NB4 (cell line): ENCODE results near the gene SRRM2.

Source experiments
- DNase-seq: peaks from one replicate; pipeline ENCODE4 v3.0.0; 2010; ENCODE audit warnings: low read depth
- H3K4me3 ChIP-seq: one replicate; pipeline ENCODE4 v1.5.1; 2011; ENCODE audit warnings: mild to moderate bottlenecking, low read depth, low read length, moderate library complexity
- MYC ChIP-seq: IDR thresholded peaks from 2 replicates; pipeline ENCODE4 v1.6.1; 2011; ENCODE audit warnings: low read depth, low read length
- POLR2A ChIP-seq: IDR thresholded peaks from 2 replicates; pipeline ENCODE4 v1.6.1; 2011; ENCODE audit warnings: mild to moderate bottlenecking; ENCODE audit not compliant: insufficient read length; ENCODE audit errors: extremely low read depth
- TF ChIP-seq, protein P1 (sequence below): IDR thresholded peaks from one replicate; pipeline ENCODE4 v1.5.1; 2012; ENCODE audit warnings: low read depth, low read length
- TF ChIP-seq, protein P2 (sequence below): IDR thresholded peaks from 2 replicates; pipeline ENCODE4 v1.6.1; 2011; ENCODE audit warnings: low read depth, low read length

The SRRM2 gene

DNA sequence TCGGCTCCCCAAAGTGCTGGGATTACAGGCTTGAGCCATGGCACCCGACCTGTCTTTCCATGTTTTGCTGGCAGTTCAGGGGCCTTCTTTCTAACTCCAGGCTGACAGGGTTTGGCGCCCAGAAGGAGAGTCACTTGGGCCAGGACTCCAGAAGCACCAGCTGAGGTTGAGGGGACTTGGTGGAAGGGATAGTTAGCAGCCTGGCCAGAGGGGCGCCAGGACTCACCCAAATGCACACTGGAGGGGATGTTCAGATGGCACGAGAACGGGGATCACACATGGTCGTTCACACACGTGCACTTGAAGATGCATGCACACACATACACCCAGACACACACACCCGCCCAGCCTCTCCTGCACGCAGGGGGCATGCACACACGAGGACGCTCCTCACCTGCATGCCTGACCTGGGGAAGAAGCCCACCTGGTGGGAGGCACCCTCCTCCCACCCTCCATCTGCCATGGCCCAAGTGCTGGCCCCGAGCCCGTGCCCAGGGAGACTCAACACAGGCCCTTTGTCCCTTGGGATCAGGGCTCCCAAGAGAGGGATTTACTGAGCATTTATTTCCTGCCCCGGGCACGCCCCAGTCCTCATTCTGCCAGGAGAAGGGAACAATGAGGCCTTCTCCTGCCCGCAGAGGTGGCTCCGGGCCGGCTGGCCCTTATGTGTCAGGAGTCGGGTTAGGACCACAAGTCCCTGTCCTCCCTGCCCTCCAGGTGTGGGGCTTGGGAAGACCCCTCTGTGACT lies 62.3 kb downstream of the SRRM2 start:
- H3K4me3 ChIP-seq, result no peak overlapping the region
- DNase-seq, result no peak
- TF ChIP-seq, protein P1, sequence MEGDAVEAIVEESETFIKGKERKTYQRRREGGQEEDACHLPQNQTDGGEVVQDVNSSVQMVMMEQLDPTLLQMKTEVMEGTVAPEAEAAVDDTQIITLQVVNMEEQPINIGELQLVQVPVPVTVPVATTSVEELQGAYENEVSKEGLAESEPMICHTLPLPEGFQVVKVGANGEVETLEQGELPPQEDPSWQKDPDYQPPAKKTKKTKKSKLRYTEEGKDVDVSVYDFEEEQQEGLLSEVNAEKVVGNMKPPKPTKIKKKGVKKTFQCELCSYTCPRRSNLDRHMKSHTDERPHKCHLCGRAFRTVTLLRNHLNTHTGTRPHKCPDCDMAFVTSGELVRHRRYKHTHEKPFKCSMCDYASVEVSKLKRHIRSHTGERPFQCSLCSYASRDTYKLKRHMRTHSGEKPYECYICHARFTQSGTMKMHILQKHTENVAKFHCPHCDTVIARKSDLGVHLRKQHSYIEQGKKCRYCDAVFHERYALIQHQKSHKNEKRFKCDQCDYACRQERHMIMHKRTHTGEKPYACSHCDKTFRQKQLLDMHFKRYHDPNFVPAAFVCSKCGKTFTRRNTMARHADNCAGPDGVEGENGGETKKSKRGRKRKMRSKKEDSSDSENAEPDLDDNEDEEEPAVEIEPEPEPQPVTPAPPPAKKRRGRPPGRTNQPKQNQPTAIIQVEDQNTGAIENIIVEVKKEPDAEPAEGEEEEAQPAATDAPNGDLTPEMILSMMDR, result no peak
- TF ChIP-seq, protein P2, sequence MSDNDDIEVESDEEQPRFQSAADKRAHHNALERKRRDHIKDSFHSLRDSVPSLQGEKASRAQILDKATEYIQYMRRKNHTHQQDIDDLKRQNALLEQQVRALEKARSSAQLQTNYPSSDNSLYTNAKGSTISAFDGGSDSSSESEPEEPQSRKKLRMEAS, result no peak
- TF ChIP-seq MYC (no peak), POLR2A (no peak)

DNA sequence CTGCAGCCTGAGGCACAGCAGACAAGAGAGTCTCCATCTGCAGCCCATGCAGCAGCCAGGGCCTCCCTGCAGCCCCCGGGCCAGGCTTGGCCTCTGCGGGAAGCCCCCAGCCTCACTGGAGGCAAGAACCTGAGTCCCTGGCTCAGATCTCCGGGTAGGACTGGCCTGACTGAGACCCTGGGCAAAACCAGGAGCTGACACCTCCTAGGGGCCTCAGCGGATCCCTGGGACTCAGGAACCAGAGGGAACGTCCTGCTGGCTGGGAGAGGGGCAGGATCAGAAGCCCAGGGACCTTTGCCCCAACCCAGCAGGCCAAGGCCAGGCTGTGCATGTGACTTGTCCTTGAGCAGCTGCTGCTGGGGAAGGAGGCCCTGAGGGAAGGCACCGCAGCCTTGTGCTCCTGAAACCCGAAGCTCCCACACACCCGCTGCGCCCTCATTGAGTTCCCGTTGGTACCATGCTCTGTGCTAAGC lies 62.9 kb downstream of the SRRM2 start:
- H3K4me3 ChIP-seq, result no peak overlapping the region
- TF ChIP-seq POLR2A (no peak), MYC (no peak)
- TF ChIP-seq, protein P2, result no peak
- TF ChIP-seq, protein P1, result no peak
- DNase-seq, result no peak

DNA sequence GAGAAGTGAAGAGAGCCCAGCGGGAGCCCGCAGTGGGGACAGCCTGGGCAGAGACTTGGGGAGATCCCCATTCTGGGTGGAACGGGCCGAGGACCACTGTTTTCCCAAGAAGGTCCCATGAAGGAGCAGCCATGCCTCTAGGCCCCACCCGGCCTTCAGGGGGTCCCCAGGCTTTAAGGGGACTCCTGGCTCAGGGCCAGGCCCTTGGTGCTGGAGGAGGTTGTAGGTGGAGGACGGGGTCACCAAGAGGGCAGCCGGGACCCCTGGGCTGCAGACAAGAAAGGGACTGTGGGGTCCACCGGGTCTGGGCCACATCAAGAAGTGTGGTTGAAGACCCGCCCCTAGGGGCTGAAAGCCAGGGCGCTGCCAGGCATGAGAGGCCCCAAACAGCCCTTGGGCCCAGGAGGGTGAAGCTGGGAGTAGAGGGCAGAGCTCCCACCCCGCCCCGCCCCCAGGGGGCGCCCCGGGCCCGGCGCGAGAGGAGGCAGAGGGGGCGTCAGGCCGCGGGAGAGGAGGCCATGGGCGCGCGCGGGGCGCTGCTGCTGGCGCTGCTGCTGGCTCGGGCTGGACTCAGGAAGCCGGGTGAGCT lies 64.4 kb downstream of the SRRM2 start, which contains the start of gene PRSS21:
Gene PRSS21 (plus strand): TSS at position 487 of the 589 bp plus-strand sequence. CDS start 32 bp downstream, at position 519.
- peak within 1 kb of the TSS; percentile 69 for H3K4me3 ChIP-seq
- peak; percentile 76 for DNase-seq
- TF ChIP-seq, protein P1, result peak; percentile 35
- TF ChIP-seq POLR2A, result no peak

DNA sequence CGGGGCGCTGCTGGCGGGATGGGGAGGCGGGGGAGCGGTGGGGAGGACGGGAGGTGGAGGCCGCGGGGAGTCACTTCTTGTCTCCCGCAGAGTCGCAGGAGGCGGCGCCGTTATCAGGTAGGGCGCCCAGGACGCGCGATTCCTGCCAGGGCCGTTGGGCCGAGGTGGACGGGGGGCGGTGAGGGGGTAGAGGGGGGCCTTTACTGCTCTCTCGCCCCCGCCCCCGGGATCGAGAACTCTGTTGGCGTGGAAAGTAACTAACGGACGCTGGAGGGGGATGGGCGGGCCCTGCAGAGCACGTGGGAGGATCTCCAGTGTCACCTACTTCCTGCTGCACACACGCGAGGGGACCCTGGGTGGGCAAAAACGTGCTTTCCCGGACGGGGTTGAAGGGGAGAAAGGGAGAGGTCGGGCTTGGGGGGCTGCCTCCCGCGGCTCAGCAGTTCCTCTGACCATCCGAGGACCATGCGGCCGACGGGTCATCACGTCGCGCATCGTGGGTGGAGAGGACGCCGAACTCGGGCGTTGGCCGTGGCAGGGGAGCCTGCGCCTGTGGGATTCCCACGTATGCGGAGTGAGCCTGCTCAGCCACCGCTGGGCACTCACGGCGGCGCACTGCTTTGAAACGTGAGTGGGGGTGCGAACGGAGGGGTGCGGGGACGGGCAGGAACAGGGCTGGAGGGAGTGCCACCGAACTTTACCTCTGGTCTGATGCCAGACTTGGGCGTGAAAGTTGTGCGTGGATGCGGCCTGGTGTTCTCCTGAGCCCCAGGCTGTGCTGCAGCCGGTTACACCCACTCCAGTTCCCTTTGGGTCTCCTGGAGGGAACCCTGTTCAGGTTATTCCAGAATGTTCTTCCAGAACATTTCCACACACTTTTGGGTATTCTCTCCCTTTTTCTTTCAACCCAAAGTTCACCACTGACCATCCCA lies 65.2 kb downstream of the SRRM2 start:
- DNase-seq, result no peak
- TF ChIP-seq, protein P1, result no peak
- TF ChIP-seq MYC, result peak; percentile 93
- TF ChIP-seq, protein P2, result peak; percentile 90
- TF ChIP-seq POLR2A, result no peak
- H3K4me3 ChIP-seq, result peak overlapping the region; percentile 69

DNA sequence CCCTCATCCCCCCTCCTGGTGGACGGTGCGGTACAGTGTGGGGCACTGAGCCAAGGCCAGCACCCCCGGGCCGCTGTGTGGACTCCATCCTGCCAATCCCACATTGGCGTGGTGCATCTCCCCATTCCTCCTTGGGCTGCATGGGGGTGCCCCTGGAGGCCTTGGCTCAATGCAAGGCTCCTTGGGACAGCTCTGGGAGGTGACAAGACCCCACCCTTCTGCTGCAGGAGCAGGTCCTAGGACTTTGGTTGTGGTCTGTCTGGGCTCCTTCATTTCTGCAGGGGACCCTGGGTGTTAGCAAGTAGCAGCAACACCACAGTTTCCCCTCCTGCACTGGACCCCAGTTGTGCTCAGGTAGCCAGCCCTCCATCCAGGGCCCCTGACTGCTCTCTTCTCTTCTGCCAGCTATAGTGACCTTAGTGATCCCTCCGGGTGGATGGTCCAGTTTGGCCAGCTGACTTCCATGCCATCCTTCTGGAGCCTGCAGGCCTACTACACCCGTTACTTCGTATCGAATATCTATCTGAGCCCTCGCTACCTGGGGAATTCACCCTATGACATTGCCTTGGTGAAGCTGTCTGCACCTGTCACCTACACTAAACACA lies 65.9 kb downstream of the SRRM2 start:
- TF ChIP-seq, protein P2, result no peak
- TF ChIP-seq MYC, result no peak
- TF ChIP-seq, protein P1, result no peak
- no peak for TF ChIP-seq POLR2A
- no peak for DNase-seq
- peak overlapping the region; percentile 69 for H3K4me3 ChIP-seq
